H1 (cell line): ENCODE measurements around the gene CACNA2D3. TPM values are rescaled to one million over a fixed set of nuclear protein-coding genes. Genes with fewer than 3 reads are reported as not detected.

ENCODE experiments used
- CTCF ChIA-PET: fragments of 300-600 bp; sonication (Branson Sonifier 250); formaldehyde crosslinking; loops from one replicate; lab custom pipeline; 2021; ENCODE audit not compliant: partially characterized antibody; lab: Charles Lee
- POLR2A ChIA-PET: fragments of 300-600 bp; sonication (Branson Sonifier 250); formaldehyde crosslinking; loops from one replicate; lab custom pipeline; 2021; ENCODE audit warnings: inconsistent platforms; ENCODE audit not compliant: partially characterized antibody; lab: Charles Lee
- DNase-seq, 2 experiments: peaks; one replicate each; pipeline versions ENCODE4 v3.0.0 to v3.0.0-alpha.2; 2010 to 2022; ENCODE audit warnings: low spot score in 2 of 2, low read depth in 1 of 2, mixed read lengths in 1 of 2
- FAIRE-seq: peaks from 2 replicates; lab custom pipeline; 2011; peaks lifted over from hg19 to GRCh38; lab: Jason Lieb, UNC
- H2AFZ ChIP-seq: 2 replicates; pipeline ENCODE4 v1.8.1; 2012; ENCODE audit warnings: low read length, inconsistent platforms
- H2AK5ac ChIP-seq: 2 replicates; pipeline ENCODE4 v1.6.1; 2013; ENCODE audit warnings: low read depth, low read length
- H2BK120ac ChIP-seq: replicated peaks from 2 replicates; pipeline ENCODE3; 2013; ENCODE audit warnings: low read depth, low read length, inconsistent platforms
- H2BK12ac ChIP-seq: 2 replicates; pipeline ENCODE4 v1.6.1; 2013; ENCODE audit warnings: low read depth, low read length
- H2BK15ac ChIP-seq: 2 replicates; pipeline ENCODE4 v1.6.1; 2013; ENCODE audit warnings: low read length
- H2BK20ac ChIP-seq: 2 replicates; pipeline ENCODE4 v1.6.1; 2013; ENCODE audit warnings: low read length
- H2BK5ac ChIP-seq: 2 replicates; pipeline ENCODE4 v1.6.1; 2013; ENCODE audit warnings: low read depth, low read length
- H3K14ac ChIP-seq: 2 replicates; pipeline ENCODE4 v1.6.1; 2013; ENCODE audit warnings: inconsistent platforms; ENCODE audit not compliant: insufficient read length
- H3K18ac ChIP-seq: 2 replicates; pipeline ENCODE4 v1.6.1; 2013; ENCODE audit warnings: low read length; ENCODE audit errors: extremely low read depth
- H3K23ac ChIP-seq: 2 replicates; pipeline ENCODE4 v1.6.1; 2013; ENCODE audit warnings: inconsistent platforms; ENCODE audit not compliant: insufficient read length
- H3K23me2 ChIP-seq: 2 replicates; pipeline ENCODE4 v1.6.1; 2013; ENCODE audit warnings: low read depth, low read length
- H3K27ac ChIP-seq: 2 replicates; pipeline ENCODE4 v1.6.1; 2011; ENCODE audit warnings: low read depth, low read length, inconsistent platforms
- H3K27me3 ChIP-seq, 4 experiments: replicated peaks in 1 of 4; 1 replicate in 1 of 4; 2 replicates in 3 of 4; pipeline versions ENCODE4 v1.6.1 to v1.8.1; 2011 to 2013; ENCODE audit warnings: low read length in 3 of 4, mild to moderate bottlenecking in 3 of 4, inconsistent platforms in 2 of 4, mixed read lengths in 2 of 4, moderate library complexity in 1 of 4; ENCODE audit not compliant: control insufficient read depth in 3 of 4, insufficient read depth in 3 of 4; ENCODE audit errors: extremely low read depth in 1 of 4
- H3K36me3 ChIP-seq, 4 experiments: 2 replicates each; pipeline versions ENCODE4 v1.6.1 to v1.8.1; 2011 to 2013; ENCODE audit warnings: mild to moderate bottlenecking in 4 of 4, low read length in 3 of 4, moderate library complexity in 2 of 4, control low read depth in 1 of 4, inconsistent platforms in 1 of 4; ENCODE audit not compliant: insufficient read depth in 4 of 4, control insufficient read depth in 2 of 4
- H3K4ac ChIP-seq: replicated peaks from 2 replicates; pipeline ENCODE3; 2013; ENCODE audit warnings: low read length, low read depth, mixed read lengths, inconsistent platforms; ENCODE audit not compliant: insufficient read length
- H3K4me1 ChIP-seq, 4 experiments: replicated peaks in 1 of 4; 1 replicate in 1 of 4; 2 replicates in 3 of 4; pipeline versions ENCODE4 v1.6.1 to v1.8.1; 2011 to 2013; ENCODE audit warnings: low read length in 3 of 4, inconsistent platforms in 2 of 4, mixed read lengths in 1 of 4; ENCODE audit not compliant: insufficient read depth in 4 of 4, control insufficient read depth in 3 of 4
- H3K4me2 ChIP-seq, 2 experiments: 2 replicates each; pipeline versions ENCODE4 v1.6.1 to v1.8.1; 2011 to 2013; ENCODE audit warnings: low read depth in 2 of 2, low read length in 2 of 2, control low read depth in 1 of 2, inconsistent platforms in 1 of 2, mild to moderate bottlenecking in 1 of 2; ENCODE audit not compliant: insufficient read depth in 1 of 2
- H3K4me3 ChIP-seq, 4 experiments: fragments of 200-600, 300-600 bp in 1 of 4; sonication (generic), shearing (Covaris generic), sonication (Bioruptor Twin) in 1 of 4; 2 replicates each; pipeline versions ENCODE4 v1.5.1 to v1.8.1; 2011 to 2016; ENCODE audit warnings: low read length in 4 of 4, low read depth in 3 of 4, control low read depth in 2 of 4, inconsistent platforms in 2 of 4, mild to moderate bottlenecking in 2 of 4, mixed read lengths in 1 of 4, moderate library complexity in 1 of 4; ENCODE audit not compliant: insufficient read depth in 2 of 4; ENCODE audit errors: extremely low read depth in 1 of 4
- H3K56ac ChIP-seq: replicated peaks from 2 replicates; pipeline ENCODE3; 2013; ENCODE audit warnings: low read depth, mild to moderate bottlenecking, mixed read lengths, low read length, inconsistent platforms; ENCODE audit not compliant: insufficient read length
- H3K79me1 ChIP-seq: 2 replicates; pipeline ENCODE4 v1.6.1; 2013; ENCODE audit warnings: low read depth, low read length, control low read depth
- H3K79me2 ChIP-seq, 2 experiments: 2 replicates each; pipeline versions ENCODE4 v1.6.1 to v1.8.1; 2012 to 2013; ENCODE audit warnings: low read length in 2 of 2, mild to moderate bottlenecking in 2 of 2, inconsistent platforms in 1 of 2; ENCODE audit not compliant: insufficient read depth in 2 of 2, control insufficient read depth in 1 of 2
- H3K9ac ChIP-seq, 4 experiments: replicated peaks in 1 of 4; 1 replicate in 1 of 4; 2 replicates in 3 of 4; pipeline versions ENCODE4 v1.6.1 to v1.8.1; 2011 to 2013; ENCODE audit warnings: low read depth in 3 of 4, low read length in 3 of 4, control low read depth in 2 of 4, mild to moderate bottlenecking in 2 of 4, moderate library complexity in 2 of 4, inconsistent platforms in 1 of 4; ENCODE audit errors: extremely low read depth in 1 of 4
- H3K9me3 ChIP-seq, 2 experiments: 2 replicates each; pipeline versions ENCODE4 v1.6.1 to v1.8.1; 2012 to 2013; ENCODE audit warnings: mild to moderate bottlenecking in 2 of 2, moderate library complexity in 2 of 2, control low read depth in 1 of 2, inconsistent platforms in 1 of 2, low read depth in 1 of 2, low read length in 1 of 2, mixed read lengths in 1 of 2; ENCODE audit not compliant: insufficient read depth in 2 of 2
- H4K20me1 ChIP-seq, 2 experiments: replicated peaks in 1 of 2; 2 replicates each; pipeline versions ENCODE3 to v1.8.1; 2011 to 2013; ENCODE audit warnings: inconsistent platforms in 2 of 2, low read length in 2 of 2, mild to moderate bottlenecking in 1 of 2; ENCODE audit not compliant: insufficient read depth in 2 of 2, control insufficient read depth in 1 of 2
- H4K5ac ChIP-seq: 2 replicates; pipeline ENCODE4 v1.6.1; 2013; ENCODE audit warnings: low read length, low read depth, mixed read lengths, inconsistent platforms; ENCODE audit not compliant: insufficient read length
- H4K8ac ChIP-seq: 2 replicates; pipeline ENCODE4 v1.8.0; 2013; ENCODE audit warnings: mild to moderate bottlenecking, moderate library complexity, low read length, inconsistent platforms; ENCODE audit not compliant: insufficient read depth; ENCODE audit errors: extremely low read depth
- H4K91ac ChIP-seq: replicated peaks from 2 replicates; pipeline ENCODE3; 2013; ENCODE audit warnings: low read length, mixed read lengths, inconsistent platforms; ENCODE audit not compliant: insufficient read length
- POLR2A ChIP-seq, 2 experiments: IDR thresholded peaks; 1 replicate in 1 of 2; 2 replicates in 1 of 2; pipeline ENCODE4 v1.6.1; 2011; ENCODE audit warnings: low read depth in 2 of 2, low read length in 2 of 2, mild to moderate bottlenecking in 2 of 2; ENCODE audit errors: control extremely low read depth in 1 of 2
- ZNF274 ChIP-seq: IDR thresholded peaks from 2 replicates; pipeline ENCODE4 v1.7.0; 2012; ENCODE audit warnings: low read length, borderline replicate concordance; ENCODE audit errors: extremely low read depth
- WGBS, 2 experiments: shearing (Covaris generic) in 1 of 2; methylation state at CpG; one replicate each; pipeline versions ENCODE4 v1.1.6 to v1.1.7; 2013 to 2015; ENCODE audit warnings: low lambda C conversion rate in 2 of 2, mixed read lengths in 2 of 2, inconsistent platforms in 1 of 2, low coverage in 1 of 2, missing lambda C conversion rate in 1 of 2; ENCODE audit not compliant: insufficient replicate concordance in 2 of 2, insufficient coverage in 1 of 2, insufficient read length in 1 of 2; ENCODE audit errors: extremely low coverage in 1 of 2, missing lambda C conversion rate in 1 of 2; 5-methylcytosine and 5-hydroxymethylcytosine counted together
- polyA plus RNA-seq, 7 experiments: library from polyadenylated mRNA; depleted of rRNA in 3 of 7; stranded (reverse) in 5 of 7; unstranded in 2 of 7; fragments of >200 nt in 5 of 7; fragments of 200-250 nt in 2 of 7; gene quantifications; 1 replicate in 5 of 7; 2 replicates in 1 of 7; 4 replicates in 1 of 7; pipeline versions ENCODE4 v1.2.1 to v1.2.3, GENCODE V29; 2011 to 2013; ENCODE audit warnings: missing spikeins in 2 of 7, mixed read lengths in 2 of 7
- total RNA-seq: library from RNA; stranded (reverse); fragmentation: NEBNext Ultra II Directional; extraction: Animal tissue kit (Norgen Biotek cat#: 25700); gene quantifications from 2 replicates; pipeline ENCODE4 v1.2.1, GENCODE V29; 2021
- TF ChIP-seq, protein P1 (sequence below), 3 experiments: IDR thresholded peaks; 1 replicate in 2 of 3; 2 replicates in 1 of 3; pipeline versions ENCODE4 v1.5.1 to v1.6.1; 2011; ENCODE audit warnings: low read length in 3 of 3, mild to moderate bottlenecking in 3 of 3, inconsistent platforms in 2 of 3, low read depth in 1 of 3, moderate library complexity in 1 of 3; ENCODE audit not compliant: insufficient read depth in 1 of 3; ENCODE audit errors: control extremely low read depth in 1 of 3

CACNA2D3 gene
- total and polyA plus RNA-seq, 2 of the 8 experiments (the other 6 are each of a cell fraction or from before 2014, with no cell fraction given): 1.5 to 1.8 TPM

DNA sequence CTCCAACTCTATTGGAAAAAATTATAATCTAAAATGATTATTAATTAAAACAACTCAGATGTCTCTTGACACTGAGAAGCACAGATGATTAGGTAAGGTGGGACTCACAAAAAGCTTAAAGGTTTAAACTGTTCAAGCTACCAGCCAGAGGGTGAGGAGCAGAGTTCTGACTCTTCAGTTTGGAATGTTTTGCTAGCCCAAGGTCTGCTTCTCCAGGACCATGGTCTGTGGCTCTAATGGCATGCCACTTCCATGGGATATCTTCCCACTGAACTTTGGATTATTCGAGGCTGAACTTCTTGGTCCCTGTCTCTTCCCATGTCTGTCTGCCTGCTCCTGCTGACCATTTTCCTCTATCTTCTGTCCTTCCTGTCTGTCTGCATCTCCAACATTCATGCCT lies 49.2 kb downstream of the CACNA2D3 start:
- Histone ChIP-seq H2AK5ac (no peak overlapping the region), H3K36me3 (no peaks in the 10 kb centered on the region), H3K4ac (no peak overlapping the region), H3K4me2 (no peak overlapping the region), H2BK5ac (no peak overlapping the region), H3K9me3 (no peaks in the 10 kb centered on the region), H4K5ac (no peak overlapping the region), H4K91ac (no peak overlapping the region), H3K56ac (no peak overlapping the region), H4K8ac (no peak overlapping the region), H3K18ac (no peak overlapping the region), H3K23ac (no peak overlapping the region), H3K4me1 (peaks cover 0 to 9% (median 3%) of the 10 kb centered on the region in 4 experiments; a peak in 4 of 7 replicates), H3K4me3 (no peak overlapping the region), H3K14ac (no peak overlapping the region), H3K9ac (no peak overlapping the region), H2BK15ac (no peak overlapping the region), H3K23me2 (no peaks in the 10 kb centered on the region; the same call in 1 of the 2 replicates), H2BK12ac (no peak overlapping the region), H2BK120ac (no peak overlapping the region), H3K79me2 (no peaks in the 10 kb centered on the region), H3K27me3 (no peaks in the 10 kb centered on the region), H2AFZ (no peak overlapping the region), H3K27ac (no peak overlapping the region), H4K20me1 (no peaks in the 10 kb centered on the region), H2BK20ac (no peak overlapping the region), H3K79me1 (no peaks in the 10 kb centered on the region)
- ChIA-PET POLR2A (interaction anchor here (0.8 kb wide), 1 partner anchor 44 kb away, joined by 3 read pairs; no protein-coding TSS in a partner anchor), CTCF (no interaction called here)
- no peak for DNase-seq
- no peak for FAIRE-seq
- 89% methylated on average over 1 of the region's 1 CpG; no CpG with 5 or more reads in 1 of the 2 experiments for WGBS, 2 experiments
- TF ChIP-seq POLR2A (IDR thresholded peaks at IDR 0.05; ENCODE audit: control extremely low read depth in 1 of 2, low read depth in 2 of 2, low read length in 2 of 2) (no peak), ZNF274 (no peak)
- TF ChIP-seq, protein P1, sequence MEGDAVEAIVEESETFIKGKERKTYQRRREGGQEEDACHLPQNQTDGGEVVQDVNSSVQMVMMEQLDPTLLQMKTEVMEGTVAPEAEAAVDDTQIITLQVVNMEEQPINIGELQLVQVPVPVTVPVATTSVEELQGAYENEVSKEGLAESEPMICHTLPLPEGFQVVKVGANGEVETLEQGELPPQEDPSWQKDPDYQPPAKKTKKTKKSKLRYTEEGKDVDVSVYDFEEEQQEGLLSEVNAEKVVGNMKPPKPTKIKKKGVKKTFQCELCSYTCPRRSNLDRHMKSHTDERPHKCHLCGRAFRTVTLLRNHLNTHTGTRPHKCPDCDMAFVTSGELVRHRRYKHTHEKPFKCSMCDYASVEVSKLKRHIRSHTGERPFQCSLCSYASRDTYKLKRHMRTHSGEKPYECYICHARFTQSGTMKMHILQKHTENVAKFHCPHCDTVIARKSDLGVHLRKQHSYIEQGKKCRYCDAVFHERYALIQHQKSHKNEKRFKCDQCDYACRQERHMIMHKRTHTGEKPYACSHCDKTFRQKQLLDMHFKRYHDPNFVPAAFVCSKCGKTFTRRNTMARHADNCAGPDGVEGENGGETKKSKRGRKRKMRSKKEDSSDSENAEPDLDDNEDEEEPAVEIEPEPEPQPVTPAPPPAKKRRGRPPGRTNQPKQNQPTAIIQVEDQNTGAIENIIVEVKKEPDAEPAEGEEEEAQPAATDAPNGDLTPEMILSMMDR (IDR thresholded peaks at IDR 0.05; ENCODE audit: control extremely low read depth in 1 of 3, insufficient read depth in 1 of 3, low read depth in 1 of 3, low read length in 3 of 3): no peak
